Esophagus muscularis mucosa (tissue), 4 donors: ENCODE measurements around the gene BUB1B. TPM values are rescaled to one million over a fixed set of nuclear protein-coding genes. Genes with fewer than 3 reads are reported as not detected.

ENCODE experiments used
- DNase-seq: peaks from one replicate; pipeline ENCODE4 v3.0.0-alpha.2; 2017; ENCODE audit errors: extremely low spot score
- H3K27ac ChIP-seq, 4 donors: fragments of 200-600 bp; sonication (generic); replicated peaks in 1 of 4; 1 replicate in 3 of 4; 2 replicates in 1 of 4; pipeline ENCODE4 v1.5.1; 2016 to 2019; ENCODE audit warnings: mild to moderate bottlenecking in 1 of 4
- H3K27me3 ChIP-seq, 4 donors: fragments of 200-600 bp; sonication (generic); one replicate each; pipeline versions ENCODE4 v1.5.1 to v1.6.0; 2016 to 2019
- H3K36me3 ChIP-seq, 4 donors: fragments of 200-600 bp; sonication (generic); one replicate each; pipeline ENCODE4 v1.5.1; 2016 to 2019
- H3K4me1 ChIP-seq, 4 donors: fragments of 200-600 bp; sonication (generic); one replicate each; pipeline ENCODE4 v1.5.1; 2016 to 2019
- H3K4me3 ChIP-seq, 4 donors: fragments of 200-600 bp; sonication (generic); 1 replicate in 2 of 4; 2 replicates in 2 of 4; pipeline ENCODE4 v1.5.1; 2016 to 2019; ENCODE audit warnings: mild to moderate bottlenecking in 4 of 4, moderate library complexity in 1 of 4
- H3K9me3 ChIP-seq, 4 donors: fragments of 200-600 bp; sonication (generic); 1 replicate in 3 of 4; 2 replicates in 1 of 4; pipeline ENCODE4 v1.5.1; 2016 to 2019
- CTCF ChIP-seq, 3 experiments: fragments of 200-600 bp in 2 of 3; fragments of 450-650 bp in 1 of 3; sonication (generic) in 2 of 3; IDR thresholded peaks; one replicate each; pipeline ENCODE4 v1.5.1; 2017 to 2019; ENCODE audit warnings: antibody characterized with exemption in 3 of 3, mild to moderate bottlenecking in 2 of 3, moderate library complexity in 1 of 3
- EP300 ChIP-seq: sonication (generic); formaldehyde crosslinking; IDR thresholded peaks from one replicate; pipeline ENCODE4 v1.6.1; 2017; ENCODE audit warnings: antibody characterized with exemption
- POLR2A ChIP-seq: fragments of 450-650 bp; IDR thresholded peaks from one replicate; pipeline ENCODE4 v1.6.1; 2017; ENCODE audit warnings: antibody characterized with exemption, moderate library complexity, mild to moderate bottlenecking, low read depth
- POLR2AphosphoS5 ChIP-seq, 2 donors: sonication (generic); formaldehyde crosslinking; IDR thresholded peaks; one replicate each; pipeline ENCODE4 v1.6.1; 2017; ENCODE audit warnings: antibody characterized with exemption in 2 of 2
- WGBS: methylation state at CpG from one replicate; pipeline ENCODE4 v1.1.5; 2018; 5-methylcytosine and 5-hydroxymethylcytosine counted together
- intact Hi-C: fragments of 100-400 bp; cut with DNase I; formaldehyde crosslinking; loops from one replicate; pipeline ENCODE4 v1.15.1; 2023
- total RNA-seq, 4 donors: library from RNA; depleted of rRNA; stranded (reverse); fragments of >200 nt; gene quantifications; one replicate each; pipeline versions ENCODE4 v1.1.0 to v1.2.1, GENCODE V29; 2016

Gene BUB1B
- total RNA-seq, 4 donors from 2014 or later, result 0.06 to 1.3 (median 0.17) TPM; not detected in 1

- no peak for TF ChIP-seq POLR2A
- no peak for TF ChIP-seq CTCF (IDR thresholded peaks at IDR 0.05)
- TF ChIP-seq EP300, result no peak
- TF ChIP-seq POLR2AphosphoS5 (IDR thresholded peaks at IDR 0.05), result peak; percentile 32 to 59
- WGBS, result 23% methylated on average over 6 of the region's 7 CpGs
- DNase-seq, result no peak
- H3K9me3 ChIP-seq, result no peaks in the 10 kb centered on the region
- H3K36me3 ChIP-seq, result no peaks in the 10 kb centered on the region
- H3K27me3 ChIP-seq, result no peaks in the 10 kb centered on the region
- peaks cover 0 to 30% (median 0%) of the 10 kb centered on the region in 4 donors for H3K4me1 ChIP-seq
- peak overlapping the region in 1 of 4 donors; percentile 38 for H3K27ac ChIP-seq
- no peak overlapping the region for H3K4me3 ChIP-seq
- intact Hi-C loops, result no loop called here
Measured at GRCh38 chr15:40266828-40267304, 106.0 kb downstream of the BUB1B start.

- 85% methylated on average over 4 of the region's 4 CpGs for WGBS
- Histone ChIP-seq H3K4me1 (peaks cover 0 to 29% (median 0%) of the 10 kb centered on the region in 4 donors), H3K36me3 (no peaks in the 10 kb centered on the region), H3K9me3 (no peaks in the 10 kb centered on the region), H3K27me3 (no peaks in the 10 kb centered on the region), H3K4me3 (no peak overlapping the region), H3K27ac (no peak overlapping the region)
- intact Hi-C loops, result no loop called here
- no peak for TF ChIP-seq EP300
- no peak for TF ChIP-seq POLR2A
- no peak for TF ChIP-seq CTCF (IDR thresholded peaks at IDR 0.05)
- TF ChIP-seq POLR2AphosphoS5 (IDR thresholded peaks at IDR 0.05), result no peak
- DNase-seq, result no peak
Measured at GRCh38 chr15:40267670-40268069, 106.8 kb downstream of the BUB1B start.

- Histone ChIP-seq H3K27ac (no peak overlapping the region), H3K36me3 (no peaks in the 10 kb centered on the region), H3K4me3 (no peak overlapping the region), H3K27me3 (no peaks in the 10 kb centered on the region), H3K9me3 (no peaks in the 10 kb centered on the region), H3K4me1 (peaks cover 0 to 17% (median 0%) of the 10 kb centered on the region in 4 donors)
- WGBS, result 60% methylated on average over 1 of the region's 4 CpGs
- TF ChIP-seq CTCF (IDR thresholded peaks at IDR 0.05) (no peak), POLR2AphosphoS5 (IDR thresholded peaks at IDR 0.05) (no peak), EP300 (no peak), POLR2A (no peak)
- intact Hi-C loops, result no loop called here
- DNase-seq, result no peak
Measured at GRCh38 chr15:40269604-40270003, 108.7 kb downstream of the BUB1B start.

- intact Hi-C loops, result no loop called here
- Histone ChIP-seq H3K9me3 (no peaks in the 10 kb centered on the region), H3K27ac (no peak overlapping the region), H3K27me3 (no peaks in the 10 kb centered on the region), H3K4me3 (no peak overlapping the region), H3K4me1 (peaks cover 0 to 17% (median 0%) of the 10 kb centered on the region in 4 donors), H3K36me3 (no peaks in the 10 kb centered on the region)
- WGBS, result 78% methylated on average over 11 of the region's 11 CpGs
- no peak for TF ChIP-seq CTCF (IDR thresholded peaks at IDR 0.05)
- no peak for TF ChIP-seq POLR2AphosphoS5 (IDR thresholded peaks at IDR 0.05)
- no peak for TF ChIP-seq POLR2A
- no peak for TF ChIP-seq EP300
- no peak for DNase-seq
Measured at GRCh38 chr15:40270246-40270995, 109.6 kb downstream of the BUB1B start.

Other genes with a start within 250 kb of the BUB1B start
- gene GPR176, start 240.8 kb upstream of the BUB1B start, total RNA-seq, result 1 to 10 TPM; 1.7 to 8.4 (median 5.4) TPM
- 10 to 100 TPM; 25.2 to 49.2 (median 32.8) TPM for gene EIF2AK4, start 227.0 kb upstream of the BUB1B start, total RNA-seq
- gene SRP14, start 121.9 kb upstream of the BUB1B start, total RNA-seq, result 100 to 1,000 TPM; 262 to 412 (median 301) TPM
- gene BMF, start 52.2 kb upstream of the BUB1B start, total RNA-seq, result 1 to 10 TPM; 4.6 to 8.3 (median 6.3) TPM
- gene PAK6, start 78.0 kb downstream of the BUB1B start, total RNA-seq, result under 1 TPM in 3 of 4 donors, not detected in 1; 0.33 to 0.52 (median 0.45) TPM
- gene ANKRD63, start 122.0 kb downstream of the BUB1B start, total RNA-seq, result not detected
- 10 to 100 TPM in 1 of 4 donors, 1 to 10 TPM in 3; 5.8 to 13.3 (median 9.7) TPM for gene PLCB2, start 146.9 kb downstream of the BUB1B start, total RNA-seq
- 10 to 100 TPM; 39.0 to 41.3 (median 40.7) TPM for gene INAFM2, start 162.6 kb downstream of the BUB1B start, total RNA-seq
- gene CCDC9B, start 179.9 kb downstream of the BUB1B start, total RNA-seq, result 10 to 100 TPM; 22.9 to 82.6 (median 56.3) TPM
- 1 to 10 TPM in 1 of 4 donors, not detected in 3; 1.8 TPM for gene PHGR1, start 190.0 kb downstream of the BUB1B start, total RNA-seq
- gene DISP2, start 197.2 kb downstream of the BUB1B start, total RNA-seq, result under 1 TPM; 0.13 to 0.42 (median 0.26) TPM
- gene KNSTRN, start 221.7 kb downstream of the BUB1B start, total RNA-seq, result 10 to 100 TPM in 1 of 4 donors, 1 to 10 TPM in 3; 4.6 to 15.6 (median 6.4) TPM
- 10 to 100 TPM; 38.8 to 50.7 (median 44.7) TPM for gene IVD, start 244.7 kb downstream of the BUB1B start, total RNA-seq